HG03432 (cell line): ENCODE results near the gene KMT2C.
"Not testable (repeated sequence)": the region's sequence is repeated elsewhere in the genome, so short reads cannot be mapped to it uniquely, and the experiment has no call there.

Experiments used
- ATAC-seq: cut with Tn5 transposase; IDR thresholded peaks from one replicate; pipeline ENCODE4 v1.9.1; 2021; ENCODE audit warnings: mild to moderate bottlenecking, moderate library complexity; ENCODE audit not compliant: unreplicated experiment

The KMT2C gene

DNA sequence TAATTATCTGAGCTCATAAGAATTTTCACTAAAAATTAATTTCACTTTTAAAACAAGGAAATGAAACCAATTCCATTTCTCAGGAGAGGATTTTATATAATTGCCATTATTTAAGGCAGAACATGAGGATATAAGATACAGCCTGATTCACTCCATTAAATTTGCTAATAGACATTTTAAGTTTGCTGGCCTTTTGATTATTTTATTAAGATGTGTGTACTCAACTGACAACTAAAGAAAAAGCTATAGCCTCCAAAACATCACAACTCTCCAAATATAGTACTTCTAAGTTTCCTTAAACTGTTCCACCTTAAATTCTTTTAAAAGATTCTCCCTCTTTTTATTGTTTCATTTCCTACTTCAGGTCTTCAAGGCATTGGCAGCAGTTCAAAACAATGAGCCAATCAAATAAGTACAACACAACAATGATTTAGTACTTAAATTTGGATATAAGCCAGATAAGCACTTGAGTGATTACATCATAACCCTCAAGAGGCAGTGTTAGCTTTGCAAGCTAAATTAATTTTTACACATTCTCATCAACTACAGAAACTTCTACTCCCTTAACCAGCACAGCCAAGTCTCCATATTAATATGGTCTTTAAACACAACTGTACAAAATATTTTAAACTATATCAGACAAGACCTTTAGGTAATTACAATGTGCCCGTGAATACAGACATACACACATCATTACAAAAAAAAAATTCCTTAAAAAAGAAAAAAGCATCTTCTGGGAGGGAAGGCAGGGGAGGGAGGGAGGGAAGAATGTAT, 121.8 kb downstream of the KMT2C start:
- ATAC-seq, result no peak

DNA sequence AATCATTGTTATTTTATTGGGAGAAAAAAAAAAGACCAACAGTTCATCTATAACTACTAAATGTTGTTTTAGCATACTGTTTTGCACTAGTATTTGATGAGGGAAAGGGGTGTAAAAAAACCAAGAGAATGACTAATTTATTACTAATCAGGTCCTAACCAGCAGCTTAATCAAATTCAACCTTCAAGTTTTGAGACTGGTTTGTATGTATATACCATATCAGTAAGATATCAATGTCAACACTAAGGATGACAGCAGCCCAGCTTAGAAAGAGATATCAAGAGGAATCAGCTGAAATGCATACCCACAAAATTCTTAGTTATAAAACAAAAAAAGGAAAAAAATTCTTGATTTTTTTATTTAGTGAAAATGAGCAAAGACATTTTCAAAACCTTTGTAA, 122.6 kb downstream of the KMT2C start:
- ATAC-seq, result no peak

DNA sequence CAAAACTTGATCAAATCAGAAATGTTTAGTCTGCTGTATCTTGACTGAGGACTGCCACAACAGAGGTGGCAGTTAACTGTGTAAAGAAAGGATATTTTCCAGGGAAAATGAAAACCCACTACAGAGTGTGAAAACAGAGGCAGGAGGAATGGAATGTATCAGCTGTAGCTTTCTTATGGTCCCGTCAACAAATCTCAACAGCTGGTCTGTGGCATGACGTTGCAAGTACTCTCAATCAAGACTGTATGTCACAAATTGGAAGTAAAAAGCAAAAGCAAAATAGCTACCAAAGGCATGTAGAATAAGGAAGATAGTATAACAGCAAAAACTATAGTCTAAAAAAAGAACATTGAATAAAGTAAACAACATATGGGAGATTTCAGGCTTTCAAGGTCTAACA, 123.5 kb downstream of the KMT2C start:
- no peak for ATAC-seq

GRCh38 chr7:152307902-152308301, 127.9 kb downstream of the KMT2C start:
- ATAC-seq, result no peak

- ATAC-seq, result not testable (repeated sequence)
These were observed 136.2 kb downstream of the KMT2C start for GRCh38 chr7:152299542-152300143.

DNA sequence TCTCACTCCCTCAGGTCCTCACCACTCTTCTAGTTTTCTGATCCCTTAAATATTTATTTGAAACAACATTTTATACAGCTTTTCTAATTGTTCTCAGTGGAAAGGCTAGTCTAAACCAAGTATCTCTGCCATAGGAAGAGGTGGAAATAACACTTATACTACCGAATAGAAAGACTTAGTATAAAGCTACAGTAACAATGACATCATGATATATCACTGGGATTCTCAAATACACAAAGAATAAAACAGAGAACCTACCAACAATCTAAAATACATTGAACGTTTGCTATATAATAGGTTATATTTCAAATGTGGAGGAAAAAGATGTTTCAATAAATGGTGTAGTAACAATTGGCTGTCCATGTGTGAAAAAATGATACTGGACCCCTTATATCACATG, 142.9 kb downstream of the KMT2C start:
- ATAC-seq, result no peak

DNA sequence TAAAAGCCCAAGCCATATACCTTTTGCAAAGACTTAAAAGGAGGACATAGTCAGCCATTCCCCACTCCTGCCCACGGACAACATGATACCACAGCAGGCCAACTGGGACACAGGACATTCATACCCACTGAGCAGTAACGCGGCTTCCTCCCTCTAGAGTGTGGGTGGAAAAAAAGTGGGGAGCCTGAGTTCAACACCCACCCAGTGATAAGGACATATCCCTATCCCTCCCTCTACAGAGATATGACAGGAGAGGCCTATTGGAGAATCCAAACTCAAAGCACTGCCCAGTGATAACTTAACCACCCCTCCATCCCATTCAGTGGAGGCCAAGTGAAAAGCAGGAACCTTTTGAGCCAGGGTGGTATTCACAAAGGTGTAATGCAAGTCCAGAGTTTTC, 148.8 kb downstream of the KMT2C start:
- ATAC-seq, result not testable (repeated sequence)

DNA sequence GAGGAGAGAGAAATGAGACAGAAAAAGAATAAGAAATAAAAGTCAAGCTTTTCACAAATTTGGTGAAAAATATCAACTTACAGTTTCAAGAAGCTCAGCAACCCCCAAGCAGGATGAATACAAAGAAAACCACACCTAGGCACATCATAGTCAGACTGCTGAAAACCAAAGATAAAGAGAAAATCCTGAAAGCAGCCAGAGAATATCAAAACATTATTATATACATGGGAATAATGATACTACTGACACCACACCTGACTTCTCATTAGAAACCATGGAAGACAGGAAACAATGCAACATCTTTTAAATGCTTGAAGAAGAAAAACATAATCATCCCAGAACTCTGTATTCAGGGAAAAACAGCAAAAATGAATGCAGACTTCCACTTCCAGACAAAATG, 149.6 kb downstream of the KMT2C start:
- ATAC-seq, result not testable (repeated sequence)

GRCh38 chr7:152284998-152285397, 150.8 kb downstream of the KMT2C start:
- ATAC-seq, result not testable (repeated sequence)

DNA sequence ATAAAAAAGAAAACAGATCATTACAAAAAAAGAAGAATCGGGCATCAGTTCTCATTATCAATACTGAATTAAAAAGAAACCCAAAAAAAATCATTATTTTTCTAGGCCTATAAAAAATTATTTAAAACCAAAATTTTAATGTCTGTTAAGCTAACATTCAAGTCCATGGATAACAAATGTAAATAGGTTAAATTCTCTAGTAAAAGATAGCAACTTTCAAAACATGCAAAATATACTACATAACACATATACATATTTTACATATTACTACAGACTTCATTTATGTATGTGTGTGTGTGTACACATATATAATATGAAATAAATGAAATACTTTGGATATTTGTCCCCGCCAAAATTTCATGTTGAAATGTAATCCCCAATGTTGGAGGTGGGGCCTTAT, 158.1 kb downstream of the KMT2C start:
- ATAC-seq, result not testable (repeated sequence)

DNA sequence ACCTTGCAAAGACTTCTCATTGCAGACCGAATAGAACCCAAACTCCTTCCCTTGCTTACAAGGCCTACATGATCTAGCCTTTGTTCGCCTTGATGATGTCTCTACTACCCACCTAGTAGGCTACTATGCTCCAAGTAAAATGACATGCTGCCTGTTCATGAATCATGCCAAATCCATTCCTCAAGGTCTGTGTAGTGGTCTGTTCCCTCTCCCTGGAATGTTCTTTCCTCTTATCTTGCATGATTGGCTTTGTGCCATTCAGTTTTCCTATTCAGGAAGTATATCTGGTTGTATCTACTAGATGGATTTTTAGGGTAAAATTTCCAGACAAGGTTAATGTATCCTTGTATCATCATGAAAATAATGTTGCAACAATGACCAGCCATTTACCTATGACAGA, 165.4 kb downstream of the KMT2C start:
- not testable (repeated sequence) for ATAC-seq

- ATAC-seq, result not testable (repeated sequence)
These were observed 168.9 kb downstream of the KMT2C start for GRCh38 chr7:152266859-152267258.

- ATAC-seq, result not testable (repeated sequence)
These were observed 170.9 kb downstream of the KMT2C start for GRCh38 chr7:152264915-152265314.

DNA sequence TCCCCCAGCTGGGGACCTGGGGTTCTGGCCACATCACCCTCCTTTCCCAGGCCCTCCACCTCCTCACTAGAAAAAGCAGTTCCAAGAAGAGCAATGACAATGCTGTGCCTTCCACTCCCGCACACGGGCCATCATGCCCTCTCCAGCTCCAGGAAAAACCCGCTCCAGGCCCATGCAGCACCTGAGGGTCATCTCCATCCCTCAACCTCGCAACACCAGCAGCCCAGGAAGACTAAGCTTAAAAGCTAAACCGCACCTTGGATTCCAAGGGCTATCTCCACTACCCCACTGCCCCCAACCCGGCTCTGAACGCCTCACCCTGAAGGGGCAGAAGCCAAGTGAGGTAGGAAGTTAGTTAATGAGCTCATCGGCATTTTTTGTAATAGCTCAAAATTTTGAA, 173.7 kb downstream of the KMT2C start:
- not testable (repeated sequence) for ATAC-seq

DNA sequence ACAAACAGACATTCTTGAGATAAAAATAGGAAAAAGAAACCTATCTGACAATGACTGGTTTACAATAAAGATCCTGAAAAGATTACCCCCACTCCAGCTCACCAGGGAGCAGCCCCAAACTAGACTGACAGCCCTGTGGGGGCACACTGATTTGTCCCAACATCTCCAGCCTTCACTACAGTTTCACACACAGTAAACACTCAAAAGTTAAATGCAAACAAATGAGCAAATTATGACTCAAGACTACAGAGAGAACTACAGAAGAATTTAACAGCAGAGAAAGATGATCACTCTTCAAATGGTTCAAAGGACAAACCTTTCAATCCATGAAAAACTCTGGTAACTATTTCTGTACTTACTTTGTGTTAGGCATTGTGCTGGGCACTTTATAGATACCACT, 176.2 kb downstream of the KMT2C start:
- ATAC-seq, result not testable (repeated sequence)

DNA sequence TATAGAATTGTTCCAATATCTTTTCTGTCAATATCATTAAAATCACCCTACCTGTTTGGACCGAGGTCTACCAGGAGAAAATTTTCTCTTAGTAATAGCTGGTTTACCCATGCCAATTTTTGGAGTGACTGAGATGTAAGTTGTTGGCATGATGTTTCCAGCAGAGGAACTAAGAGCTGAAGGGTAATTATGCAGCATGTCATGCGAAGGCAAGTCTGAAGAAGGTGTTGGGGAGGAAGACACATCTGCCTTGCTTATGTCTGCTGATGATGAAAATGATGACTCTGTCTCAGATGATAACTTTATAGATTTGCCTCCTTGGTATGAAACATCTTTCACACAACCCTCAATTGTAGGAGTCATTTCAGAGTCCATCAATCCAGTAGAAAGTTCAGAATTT, 188.0 kb downstream of the KMT2C start:
- not testable (repeated sequence) for ATAC-seq

DNA sequence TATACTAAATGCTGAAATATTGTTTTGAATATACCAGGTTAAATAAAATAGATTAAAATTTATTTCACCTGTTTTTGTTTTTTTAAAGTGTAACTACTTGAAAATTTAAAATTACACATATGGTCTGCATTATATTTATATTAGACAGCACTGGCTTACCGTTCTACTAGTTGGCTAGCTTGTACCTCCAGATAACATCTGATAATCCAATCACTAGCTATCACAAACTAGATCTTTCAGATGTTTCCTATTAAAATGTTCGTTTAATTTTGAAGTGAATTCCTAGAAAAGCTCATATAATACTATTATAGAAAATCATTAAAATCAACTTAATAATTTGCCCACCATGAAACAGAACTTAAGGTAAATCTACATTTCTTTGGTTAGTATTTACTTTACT, 190.4 kb downstream of the KMT2C start:
- ATAC-seq, result not testable (repeated sequence)

DNA sequence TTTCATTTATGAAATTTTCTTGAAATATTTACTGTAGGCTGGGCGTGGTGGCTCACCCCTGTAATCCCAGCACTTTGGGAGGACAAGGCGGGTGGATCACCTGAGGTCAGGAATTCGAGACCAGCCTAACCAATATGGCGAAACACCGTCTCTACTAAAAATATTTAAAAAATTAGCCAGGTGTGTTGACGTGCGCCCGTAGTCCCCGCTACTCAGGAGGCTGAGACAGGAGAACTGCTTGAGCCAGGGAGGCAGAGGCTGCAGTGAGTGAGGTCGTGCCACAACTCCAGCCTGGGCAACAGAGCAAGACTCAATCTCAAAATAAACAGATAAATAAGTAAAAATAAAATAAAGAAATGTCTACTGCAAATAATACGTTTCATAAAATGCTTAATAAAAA, 192.3 kb downstream of the KMT2C start:
- not testable (repeated sequence) for ATAC-seq

DNA sequence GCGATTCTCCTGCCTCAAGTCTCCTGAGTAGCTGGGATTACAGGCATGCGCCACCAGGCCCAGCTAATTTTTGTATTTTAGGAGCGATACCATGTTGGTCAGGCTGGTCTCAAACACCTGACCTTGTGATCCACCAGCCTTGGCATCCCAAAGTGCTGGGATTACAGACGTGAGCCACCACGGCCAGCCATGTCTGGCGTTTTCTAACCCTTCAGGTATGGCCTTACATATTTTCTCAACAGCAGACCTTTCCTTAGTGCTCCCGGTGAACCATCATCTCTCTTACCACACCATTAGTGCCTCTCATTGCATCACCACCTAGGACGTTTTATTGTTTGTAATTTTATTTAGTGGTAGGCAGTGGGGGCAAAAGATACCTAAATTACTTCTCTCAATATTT, 194.5 kb downstream of the KMT2C start:
- ATAC-seq, result not testable (repeated sequence)

GRCh38 chr7:152236306-152236705, 199.5 kb downstream of the KMT2C start:
- not testable (repeated sequence) for ATAC-seq

GRCh38 chr7:152234421-152234820, 201.4 kb downstream of the KMT2C start:
- not testable (repeated sequence) for ATAC-seq

DNA sequence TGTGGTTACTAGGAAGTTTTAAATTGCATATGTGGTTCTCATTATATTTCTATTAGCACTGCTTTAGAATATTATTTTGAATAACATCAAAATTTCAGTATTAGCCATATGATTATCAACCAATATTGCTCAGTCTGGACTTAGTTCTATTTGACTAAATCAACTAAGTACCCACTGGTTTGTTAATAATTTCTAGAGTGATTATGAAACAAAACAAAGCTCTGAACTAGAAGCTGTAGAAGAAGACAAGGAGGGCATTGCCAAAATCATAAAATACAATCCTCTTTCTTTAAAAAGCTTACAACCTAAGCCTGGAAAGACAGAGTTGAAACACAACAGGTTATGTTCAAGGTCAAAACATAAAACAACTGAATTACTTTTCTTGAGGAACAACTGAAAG, 204.7 kb downstream of the KMT2C start:
- ATAC-seq, result no peak
